Measurements from ENCODE around the gene PRSS16.
"Not testable (repeated sequence)": the region's sequence is repeated elsewhere in the genome, so short reads cannot be mapped to it uniquely, and the experiment has no call there.

PRSS16 gene

GRCh38 chr6:27242589-27243265 lies 4.8 kb upstream of the PRSS16 start:
- DNase-seq: no peak

DNA sequence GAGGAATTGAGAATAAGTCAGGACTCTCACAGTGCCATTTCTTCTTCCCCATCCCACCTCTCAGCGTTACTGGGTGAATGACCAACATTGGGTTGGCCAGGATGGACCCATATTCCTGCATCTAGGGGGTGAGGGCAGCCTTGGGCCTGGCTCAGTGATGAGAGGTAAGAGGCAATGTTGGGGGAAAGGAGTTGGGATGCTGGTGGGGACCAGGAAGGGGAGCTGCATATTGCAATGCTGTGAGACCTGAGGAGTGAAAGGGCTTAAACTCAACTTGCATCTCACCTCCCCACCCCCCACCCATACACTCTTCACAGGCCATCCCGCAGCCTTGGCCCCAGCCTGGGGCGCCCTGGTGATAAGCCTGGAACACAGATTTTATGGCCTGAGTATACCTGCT lies 1.3 kb downstream of the PRSS16 start:
- no peak for DNase-seq

DNA sequence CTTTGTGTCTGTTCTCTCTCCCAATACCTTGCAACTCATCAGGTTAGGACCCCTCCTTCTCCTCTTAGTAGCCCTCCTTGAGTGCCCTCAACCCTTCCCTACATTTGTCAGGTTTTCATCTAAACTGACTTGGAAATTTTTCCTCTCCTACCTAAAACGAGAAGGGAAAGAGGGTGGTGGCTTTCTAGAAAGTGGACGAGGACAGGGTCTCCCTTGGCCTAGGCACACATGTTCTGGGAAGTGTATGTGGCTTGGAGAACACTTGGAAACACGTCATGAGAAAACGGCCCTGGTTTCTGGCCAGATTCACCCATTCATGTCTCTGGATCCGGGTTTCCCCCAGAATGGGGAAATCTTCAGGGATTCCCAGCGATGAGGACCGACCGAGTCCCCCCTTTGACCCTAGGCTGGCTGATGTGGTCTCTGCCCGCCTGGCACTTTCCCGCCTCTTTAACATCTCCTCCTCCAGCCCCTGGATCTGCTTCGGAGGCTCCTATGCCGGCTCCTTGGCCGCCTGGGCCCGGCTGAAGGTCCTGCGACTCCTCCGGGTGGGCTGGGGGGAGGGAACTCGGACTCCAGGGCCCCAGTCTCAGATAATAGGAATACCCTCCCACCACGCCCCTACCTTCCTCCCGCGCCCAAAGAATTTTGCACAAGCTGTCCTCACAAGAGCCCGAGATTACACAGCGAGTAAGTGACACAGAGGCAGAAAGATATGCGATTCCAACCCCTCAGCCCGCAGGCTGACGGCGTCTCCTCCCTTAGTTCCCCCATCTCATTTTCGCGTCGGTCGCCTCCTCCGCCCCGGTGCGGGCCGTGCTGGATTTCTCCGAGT lies 3.0 kb downstream of the PRSS16 start:
- DNase-seq: no peak

- DNase-seq: peak; percentile 66 to 85
These were observed 3.7 kb downstream of the PRSS16 start for GRCh38 chr6:27251112-27251605.

DNA sequence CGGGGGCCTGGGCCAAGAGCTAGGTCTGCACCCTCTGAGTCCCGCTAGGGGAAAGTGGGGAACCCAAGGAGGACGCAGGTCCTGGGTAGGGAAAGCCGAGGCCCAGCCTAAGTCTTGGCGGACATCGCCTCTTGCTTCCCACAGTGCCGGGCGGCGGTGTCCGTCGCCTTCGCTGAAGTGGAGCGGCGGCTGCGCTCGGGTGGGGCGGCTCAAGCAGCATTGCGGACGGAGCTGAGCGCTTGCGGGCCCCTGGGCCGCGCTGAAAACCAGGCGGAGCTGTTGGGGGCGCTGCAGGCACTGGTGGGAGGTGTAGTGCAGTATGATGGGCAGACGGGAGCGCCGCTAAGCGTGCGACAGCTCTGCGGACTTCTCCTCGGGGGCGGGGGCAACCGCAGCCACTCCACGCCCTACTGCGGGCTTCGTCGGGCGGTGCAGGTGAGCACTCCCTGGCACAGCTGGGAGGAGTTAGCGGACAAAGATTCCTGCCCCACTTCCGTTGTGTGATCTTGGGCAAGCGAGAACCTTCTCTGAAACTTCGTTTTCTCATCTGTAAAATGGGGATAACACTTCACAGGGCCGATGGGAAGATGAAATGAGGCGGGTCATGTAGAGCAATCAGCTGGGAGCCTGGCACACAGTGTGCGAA lies 4.2 kb downstream of the PRSS16 start:
- peak; percentile 60 to 78 for DNase-seq

DNA sequence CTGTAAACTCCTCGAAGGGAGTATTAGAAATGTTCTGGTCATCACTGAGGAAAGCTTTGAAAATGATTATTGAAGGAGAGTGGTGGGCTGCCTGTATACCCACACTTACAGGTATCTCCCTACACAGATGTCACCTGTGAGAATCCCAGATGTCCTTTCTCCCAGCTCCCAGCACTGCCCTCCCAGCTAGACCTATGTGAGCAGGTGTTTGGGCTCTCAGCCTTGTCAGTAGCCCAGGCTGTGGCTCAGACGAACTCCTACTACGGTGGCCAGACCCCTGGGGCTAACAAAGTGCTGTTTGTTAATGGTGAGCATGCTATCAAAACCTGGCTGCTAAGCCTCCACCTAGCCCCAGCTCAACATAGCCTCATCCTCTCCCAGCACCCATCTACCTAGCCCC lies 7.1 kb downstream of the PRSS16 start:
- DNase-seq: no peak

- no peak for DNase-seq
These were observed 8.4 kb downstream of the PRSS16 start for GRCh38 chr6:27255866-27256265.

- no peak for DNase-seq
These were observed 12.9 kb downstream of the PRSS16 start for GRCh38 chr6:27260369-27260768.

DNA sequence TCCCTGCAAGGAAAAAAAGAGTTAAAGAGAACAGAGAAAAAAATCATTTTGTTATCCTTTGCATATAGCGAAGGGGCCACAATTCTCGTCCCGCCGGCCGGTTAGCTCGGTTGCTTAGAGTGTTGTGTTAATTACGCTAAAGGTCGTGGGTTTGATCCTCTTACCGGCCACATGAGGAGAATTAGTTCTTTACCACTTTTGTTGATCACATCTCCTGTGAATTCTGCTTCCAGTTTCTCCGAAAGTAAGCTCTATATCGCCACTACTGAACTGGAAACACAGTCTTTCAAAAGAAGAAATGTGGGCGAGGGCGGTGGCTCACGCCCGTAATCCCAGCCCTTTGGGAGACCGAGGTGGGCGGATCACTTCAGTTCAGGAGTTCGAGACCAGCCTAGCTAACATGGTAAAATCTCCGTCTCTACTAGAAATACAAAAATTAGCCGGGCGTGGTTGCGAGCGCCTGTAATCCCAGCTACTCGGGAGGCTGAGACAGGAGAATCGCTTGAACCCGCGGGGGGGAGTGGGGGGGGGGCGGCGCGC lies 13.4 kb downstream of the PRSS16 start:
- no peak for DNase-seq

GRCh38 chr6:27263886-27264285 lies 16.4 kb downstream of the PRSS16 start:
- no peak for DNase-seq

DNA sequence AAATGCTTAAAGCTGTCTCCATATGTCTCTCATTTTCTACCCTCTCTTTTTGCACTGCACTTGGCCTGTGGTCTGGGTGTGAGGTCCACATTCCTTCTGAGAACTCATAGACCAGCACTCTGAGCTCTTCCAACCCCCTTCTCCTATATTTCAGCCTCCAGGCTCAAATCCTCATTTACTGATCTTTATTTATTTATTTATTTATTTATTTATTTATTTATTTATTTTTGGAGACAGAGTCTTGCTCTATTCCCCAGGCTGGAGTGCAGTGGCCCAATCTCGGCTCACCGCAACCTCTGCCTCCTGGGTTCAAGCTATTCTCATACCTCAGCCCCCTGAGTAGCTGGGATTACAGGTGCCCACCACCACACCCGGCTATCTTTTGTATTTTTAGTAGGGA lies 19.5 kb downstream of the PRSS16 start:
- not testable (repeated sequence) for DNase-seq

DNA sequence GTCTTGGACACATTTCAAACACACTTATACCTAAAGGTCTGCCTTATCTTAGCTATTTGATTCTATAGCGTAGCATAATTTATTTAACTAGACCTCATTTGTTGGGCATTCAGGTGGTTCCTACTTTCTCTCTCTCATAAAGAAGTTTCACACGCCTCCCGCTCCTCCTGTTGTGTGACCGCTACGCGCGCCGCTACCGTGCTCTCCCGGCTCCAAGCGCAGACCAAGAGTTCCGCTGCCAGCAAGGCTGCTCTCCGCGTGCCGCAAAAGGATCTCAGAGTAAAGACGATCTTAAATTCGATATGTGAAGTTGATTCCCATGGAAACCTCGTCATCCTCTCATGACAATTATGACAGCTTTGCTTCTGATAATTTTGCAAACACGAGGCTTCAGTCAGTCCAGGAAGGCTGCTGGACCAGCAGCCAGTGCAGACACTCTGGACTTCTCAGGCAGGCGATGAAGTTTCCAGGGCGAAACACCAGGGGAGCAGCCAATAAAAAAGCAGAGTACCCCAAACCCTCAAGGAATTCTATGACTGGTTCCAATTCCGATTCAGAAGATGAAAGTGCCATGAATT lies 20.4 kb downstream of the PRSS16 start:
- no peak for DNase-seq

DNA sequence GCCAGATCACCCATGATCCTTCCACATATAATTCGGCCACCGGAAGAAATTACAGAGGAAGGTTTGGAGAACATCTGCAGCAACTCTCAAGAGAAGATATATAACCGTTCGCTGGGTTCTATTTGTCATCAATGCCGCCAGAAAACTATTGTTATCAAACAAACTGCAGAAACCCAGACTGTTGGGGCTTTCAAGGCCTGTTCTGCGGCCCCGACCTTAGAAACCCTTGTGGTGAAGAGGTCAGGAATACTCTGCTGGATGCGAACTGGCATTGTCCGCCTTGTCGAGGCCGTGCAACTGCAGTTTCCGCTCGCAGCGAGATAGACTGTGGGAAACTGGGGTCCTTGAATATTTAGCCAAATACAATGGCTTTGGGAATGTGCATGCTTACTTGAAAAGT lies 21.3 kb downstream of the PRSS16 start:
- DNase-seq: no peak

DNA sequence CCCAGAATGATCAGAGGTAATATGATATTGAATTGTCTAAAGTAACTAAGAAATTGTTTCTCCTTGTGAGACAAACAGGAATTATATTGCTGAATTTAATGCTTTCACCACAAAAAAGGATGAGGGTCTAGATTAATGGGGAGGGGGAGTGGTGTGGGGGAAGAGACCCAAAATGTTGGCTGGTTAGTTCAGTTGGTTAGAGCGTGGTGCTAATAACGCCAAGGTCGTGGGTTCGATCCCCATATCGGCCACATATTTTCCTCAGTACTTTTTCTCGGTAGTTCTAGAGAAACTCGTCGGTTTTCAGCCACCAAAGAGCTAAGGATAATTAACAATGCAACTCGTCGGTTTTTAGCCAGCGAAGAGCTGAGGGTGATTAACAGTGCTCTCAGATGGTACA lies 26.3 kb downstream of the PRSS16 start:
- no peak for DNase-seq

DNA sequence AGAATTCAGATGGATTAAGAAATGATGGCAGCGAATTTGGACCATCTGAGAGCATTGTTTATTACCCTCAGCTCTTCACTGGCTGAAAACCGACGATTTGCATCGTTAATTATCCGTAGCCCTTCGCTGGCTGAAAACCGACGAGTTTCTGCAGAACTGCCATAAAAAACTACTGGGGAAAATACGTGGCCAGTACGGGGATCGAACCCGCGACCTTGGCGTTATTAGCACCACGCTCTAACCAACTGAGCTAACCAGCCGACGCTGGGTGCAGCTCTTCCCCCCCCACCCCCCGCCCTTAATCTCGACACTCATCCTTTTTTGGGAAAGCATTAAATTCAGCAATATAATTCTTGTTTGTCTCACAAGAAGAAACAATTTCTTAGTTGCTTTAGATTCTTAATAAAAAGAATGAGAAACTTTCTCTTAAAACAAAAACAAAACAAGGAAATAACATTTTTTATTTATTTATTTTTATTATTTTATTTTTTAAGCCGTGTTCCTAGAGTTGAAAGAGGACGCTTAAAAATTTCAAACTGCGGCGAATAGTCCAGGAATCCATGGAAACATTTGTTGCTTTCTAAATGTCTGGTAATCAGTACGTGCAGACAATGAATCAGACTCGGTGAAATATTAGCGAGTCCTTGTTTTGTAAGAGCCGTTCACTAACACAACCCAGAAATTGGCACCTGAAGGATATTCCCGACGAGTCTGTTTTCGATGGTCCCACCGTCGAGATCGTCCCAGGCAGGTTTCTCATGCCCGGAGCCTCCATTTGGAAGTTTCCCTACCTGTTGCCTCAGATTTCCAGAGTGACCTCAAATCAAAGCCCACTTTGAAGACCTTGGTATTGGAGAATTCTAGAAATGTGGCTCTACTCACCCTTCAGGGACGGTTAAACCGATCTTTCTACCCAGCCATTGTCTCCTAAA lies 27.8 kb downstream of the PRSS16 start:
- DNase-seq: peak in 1 of 2 donors; percentile 57

DNA sequence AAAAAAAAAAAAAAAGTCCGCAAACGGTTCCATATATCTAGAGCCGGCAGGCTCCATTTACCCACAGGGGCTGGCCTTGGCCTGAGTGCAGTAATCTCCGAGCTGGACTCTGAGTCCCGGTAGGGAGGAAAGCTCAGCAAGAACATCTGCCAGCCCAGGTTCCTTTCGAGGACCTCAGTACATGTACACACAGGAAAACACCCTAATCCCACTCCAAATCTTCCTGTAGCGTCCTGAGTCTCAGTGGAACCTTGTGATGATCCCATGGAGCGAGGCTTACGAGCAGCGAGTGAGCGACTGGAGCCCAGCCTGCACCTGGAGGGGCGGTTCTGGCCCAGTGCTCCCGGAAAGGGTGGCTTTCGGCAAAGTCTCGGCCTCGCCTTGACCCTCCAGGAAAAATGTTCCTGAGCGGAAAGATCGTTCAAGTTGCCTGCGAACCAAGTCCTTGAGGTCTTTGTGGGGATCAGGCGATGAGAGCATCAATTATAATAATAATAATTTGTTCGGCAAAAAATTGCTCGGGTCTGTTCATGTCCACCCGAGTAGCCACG lies 32.1 kb downstream of the PRSS16 start:
- DNase-seq: no peak

GRCh38 chr6:27280064-27280539 lies 32.6 kb downstream of the PRSS16 start:
- peak; percentile 32 to 57 for DNase-seq

- no peak for DNase-seq
These were observed 33.1 kb downstream of the PRSS16 start for GRCh38 chr6:27280540-27281000.

DNA sequence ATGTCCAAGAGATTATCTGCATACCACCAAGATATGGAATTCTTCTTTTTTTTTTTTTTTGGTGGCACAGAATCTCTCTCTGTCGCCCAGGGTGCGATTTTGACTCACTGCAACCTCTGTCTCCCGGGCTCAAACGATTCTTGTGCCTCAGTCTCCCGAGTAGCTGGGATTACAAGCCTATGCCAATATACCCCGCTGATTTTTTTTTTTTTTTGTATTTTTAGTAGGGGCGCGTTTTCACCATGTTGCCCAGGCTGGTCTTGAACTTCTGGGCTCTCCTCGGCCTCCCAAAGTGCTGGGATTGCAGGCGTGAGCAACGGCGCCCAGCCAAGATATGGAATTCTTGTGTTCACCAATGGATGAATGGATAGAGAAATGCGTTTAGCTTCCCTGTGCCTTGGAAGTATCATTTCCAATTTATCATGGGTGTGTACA lies 33.6 kb downstream of the PRSS16 start:
- DNase-seq: no peak

GRCh38 chr6:27281569-27281968 lies 34.1 kb downstream of the PRSS16 start:
- no peak for DNase-seq

DNA sequence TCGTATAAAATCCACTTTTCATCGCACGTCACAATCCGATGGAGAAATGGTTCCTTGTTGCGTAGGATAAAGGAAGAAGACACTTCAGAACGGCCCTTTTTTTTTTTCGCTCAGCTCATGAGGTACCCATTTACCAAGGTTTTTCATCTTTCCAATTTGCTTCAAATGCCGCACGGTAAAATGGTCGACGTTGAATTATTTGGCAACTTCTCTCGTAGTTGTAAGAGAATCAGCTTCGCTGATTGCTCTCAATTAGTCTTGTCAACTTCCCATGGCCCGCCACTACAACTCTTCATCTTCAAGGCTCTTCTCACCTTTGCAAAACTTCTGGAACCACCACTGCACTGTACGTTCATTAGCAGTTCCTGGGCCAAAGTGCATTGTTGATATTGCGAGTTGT lies 35.8 kb downstream of the PRSS16 start:
- DNase-seq: no peak
